NCI-H1105 (cell line): Measurements from ENCODE around the gene PAX2.

Experiments used
- DNase-seq: peaks from one replicate; lab custom pipeline; 2025; lab: John Stamatoyannopoulos, UW

The PAX2 gene

DNA sequence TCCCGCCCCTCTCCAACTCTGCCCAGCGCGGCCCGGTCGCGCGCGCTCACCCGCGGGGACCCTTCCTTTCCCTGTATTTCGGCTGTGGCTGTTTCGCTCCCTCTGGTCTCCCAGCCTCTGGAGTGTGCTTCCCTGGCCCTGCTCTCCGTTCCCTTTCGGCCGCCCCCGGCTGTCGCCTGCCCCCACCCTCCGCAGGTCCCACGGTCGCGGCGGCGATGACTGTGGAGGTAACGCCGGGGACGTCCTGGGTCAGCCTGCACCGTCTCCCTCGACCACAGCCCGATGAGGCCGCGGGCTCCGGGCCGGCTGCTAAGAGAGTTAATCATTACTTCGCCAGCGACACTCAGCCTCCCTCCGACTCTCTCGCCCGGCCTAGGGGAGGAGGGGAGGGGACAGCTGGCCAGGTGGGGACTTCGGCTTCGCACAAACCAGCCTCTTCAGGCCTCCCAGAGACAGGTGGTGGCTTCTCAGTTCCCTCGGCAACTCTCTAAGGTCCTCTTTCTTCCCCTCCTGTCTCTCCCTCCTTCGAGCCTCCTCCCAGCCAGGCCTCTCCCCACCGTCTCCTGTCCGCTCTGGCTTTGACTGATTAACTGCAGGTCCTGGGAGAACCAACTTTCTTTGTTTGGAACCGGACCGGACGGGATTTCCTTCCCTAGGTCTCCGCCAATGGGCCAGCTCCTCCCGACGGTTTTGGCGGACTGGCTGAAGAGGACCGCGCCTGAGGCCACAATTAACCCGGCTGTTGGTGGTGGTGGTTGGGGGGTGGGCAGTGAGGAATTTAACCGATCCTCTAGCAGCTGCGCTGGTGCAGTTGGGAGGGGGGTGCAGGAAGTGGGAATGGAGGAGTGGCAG, 5.6 kb upstream of the PAX2 start:
- peak; percentile 24 for DNase-seq

DNA sequence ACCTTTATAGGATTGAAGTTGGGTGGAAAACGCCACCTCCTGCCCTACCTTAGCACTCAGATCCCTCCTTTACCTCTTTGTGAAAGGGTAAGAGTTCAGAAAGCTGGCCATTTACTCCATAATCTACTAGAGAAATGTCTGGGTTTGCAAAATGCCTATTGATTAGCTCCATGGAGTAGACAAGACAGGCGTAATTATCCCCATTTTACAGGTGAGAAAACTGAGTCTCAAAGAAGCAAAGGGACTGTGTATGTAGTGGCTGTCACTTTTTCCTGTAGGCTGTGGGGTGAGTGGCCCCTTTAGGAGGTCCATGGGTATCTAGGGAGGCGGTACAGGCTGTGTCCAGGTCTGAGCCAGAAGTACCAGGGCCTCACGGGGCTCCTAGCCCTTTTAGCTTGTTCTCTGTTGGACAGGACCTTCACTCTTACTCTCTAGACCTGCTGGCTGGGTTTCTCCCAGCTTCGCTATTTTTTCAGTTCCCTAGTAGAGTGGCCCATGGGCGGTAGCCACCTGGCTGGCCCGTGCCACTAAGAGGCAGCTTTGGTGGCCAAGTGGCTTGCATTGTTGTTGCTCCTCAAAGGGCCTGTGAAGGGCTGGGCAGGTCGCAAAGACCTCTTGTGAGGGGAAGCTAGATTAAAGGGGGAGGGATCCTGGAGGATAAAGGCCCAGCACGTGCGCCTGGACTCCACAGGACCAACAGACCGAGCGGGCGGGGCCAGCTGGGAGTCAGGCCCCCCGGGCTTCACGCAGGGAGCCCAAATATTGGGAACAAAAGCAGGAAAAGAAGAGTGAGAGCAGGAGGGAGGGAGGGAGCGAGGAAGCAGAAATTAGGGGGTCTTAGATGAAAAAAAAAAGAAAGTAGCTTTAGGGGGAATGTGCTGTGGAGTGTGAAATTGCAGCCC, 4.7 kb upstream of the PAX2 start:
- no peak for DNase-seq

DNA sequence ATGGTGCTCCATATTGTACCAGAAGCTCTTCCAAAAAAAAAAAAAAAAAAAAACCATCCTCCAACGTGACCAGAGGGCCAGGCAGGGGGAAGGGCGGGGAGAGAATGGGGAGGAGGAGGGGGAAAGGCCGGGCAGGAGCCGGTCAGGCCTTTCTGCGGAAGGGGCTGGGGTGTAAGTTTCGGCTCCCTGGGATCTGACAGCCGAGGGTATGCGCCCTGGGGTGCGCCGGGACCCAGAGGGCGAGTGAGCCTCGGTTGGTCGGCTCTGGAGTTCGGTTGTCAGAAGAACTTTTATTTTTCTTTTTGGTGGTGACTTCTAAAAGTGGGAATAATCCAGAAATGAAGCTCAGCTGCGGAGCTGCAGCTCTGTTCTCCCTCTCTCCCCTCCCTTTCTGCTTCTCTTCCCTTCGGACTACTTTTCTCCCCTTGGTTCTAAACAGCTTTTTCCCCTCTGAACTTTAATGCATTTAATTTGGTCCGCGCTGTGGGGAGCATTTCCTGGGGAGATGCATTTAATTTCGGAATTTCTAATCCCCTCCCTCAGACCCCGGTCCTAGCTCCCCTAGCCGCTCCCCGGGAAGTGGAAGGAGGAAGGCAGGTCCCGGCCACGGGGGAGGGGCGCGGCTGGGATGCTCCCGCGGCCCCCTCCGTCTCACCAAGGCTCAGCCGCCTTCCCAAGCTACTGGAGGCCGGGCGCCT, 3.9 kb upstream of the PAX2 start:
- no peak for DNase-seq

DNA sequence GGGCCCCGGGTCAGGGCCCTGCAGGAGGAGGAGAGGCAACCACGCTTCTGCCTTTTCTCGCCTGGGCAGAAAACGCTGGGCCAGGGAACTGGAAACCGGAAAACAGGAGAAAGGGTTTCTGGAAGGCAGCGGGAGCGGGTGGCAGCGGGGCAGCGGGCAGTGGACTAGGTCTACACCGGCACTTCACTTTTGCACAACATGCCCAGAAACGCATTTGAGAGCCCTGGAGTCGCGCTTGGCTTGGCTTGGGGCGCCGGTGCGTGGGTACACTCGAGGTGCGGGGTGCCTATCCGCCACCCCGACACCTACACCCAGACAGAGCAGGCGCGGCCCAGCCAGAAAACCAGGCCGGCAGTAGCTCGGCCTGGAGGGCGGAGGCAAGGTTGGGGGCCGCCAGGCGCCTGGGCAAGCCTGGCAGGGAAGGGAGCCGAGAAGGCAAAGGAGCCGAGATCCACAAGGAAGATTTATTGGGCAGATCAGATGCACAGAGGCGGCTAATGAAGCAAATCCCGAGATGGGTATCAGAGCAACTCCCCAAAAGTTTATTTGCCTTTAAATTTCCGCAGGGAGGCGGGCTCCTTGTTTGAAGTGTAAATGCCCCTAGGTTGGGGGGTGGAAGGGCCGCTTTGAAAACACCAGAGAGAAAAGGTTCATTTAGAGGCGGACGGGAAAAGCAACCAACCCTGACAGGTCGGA, 3.2 kb upstream of the PAX2 start:
- DNase-seq: no peak

DNA sequence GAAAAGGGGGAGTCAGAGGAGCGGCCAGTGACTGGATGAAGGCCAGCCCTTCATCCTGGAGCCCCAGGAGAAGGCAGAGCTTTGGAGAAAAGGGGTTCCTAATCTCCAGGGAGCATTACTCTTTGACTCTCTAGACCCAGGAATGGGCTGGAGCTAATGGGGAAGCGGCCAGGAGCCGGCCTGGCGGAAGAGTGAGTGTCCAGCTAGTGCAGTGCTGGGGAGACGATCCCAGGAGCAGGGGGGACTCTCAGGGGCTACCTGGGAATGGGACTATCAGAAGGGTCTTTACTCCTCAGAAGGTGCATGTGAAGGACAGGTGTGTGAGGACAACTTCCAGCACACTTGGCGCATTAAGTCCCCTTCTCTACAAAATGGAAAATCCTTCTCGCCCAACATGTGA, 2.4 kb upstream of the PAX2 start:
- no peak for DNase-seq

DNA sequence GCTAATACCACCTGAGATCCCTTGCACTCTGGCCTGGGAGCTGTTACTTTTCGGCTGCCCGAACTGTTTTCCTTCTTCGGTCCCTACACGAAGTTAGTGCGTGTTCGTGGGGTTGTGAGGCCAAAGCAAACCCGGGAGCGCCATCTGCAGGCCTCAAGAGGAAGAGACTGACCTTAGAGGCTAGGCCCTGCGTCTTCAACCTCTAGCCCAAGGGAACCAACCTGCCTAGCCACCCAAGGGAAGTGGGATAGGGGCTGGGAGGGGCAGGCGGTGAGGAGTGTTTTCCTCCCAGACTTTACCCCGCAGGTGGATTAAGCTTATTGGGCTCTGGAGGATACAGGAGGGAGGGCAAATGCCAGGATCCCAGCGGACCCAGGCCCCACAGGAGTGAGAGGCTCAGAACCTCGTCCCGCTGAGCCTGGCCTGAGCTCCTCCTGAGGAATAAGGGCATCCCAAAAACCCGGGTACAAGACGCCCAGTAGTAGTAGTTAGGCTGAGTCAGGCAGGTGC, 1.7 kb upstream of the PAX2 start:
- DNase-seq: peak; percentile 31

DNA sequence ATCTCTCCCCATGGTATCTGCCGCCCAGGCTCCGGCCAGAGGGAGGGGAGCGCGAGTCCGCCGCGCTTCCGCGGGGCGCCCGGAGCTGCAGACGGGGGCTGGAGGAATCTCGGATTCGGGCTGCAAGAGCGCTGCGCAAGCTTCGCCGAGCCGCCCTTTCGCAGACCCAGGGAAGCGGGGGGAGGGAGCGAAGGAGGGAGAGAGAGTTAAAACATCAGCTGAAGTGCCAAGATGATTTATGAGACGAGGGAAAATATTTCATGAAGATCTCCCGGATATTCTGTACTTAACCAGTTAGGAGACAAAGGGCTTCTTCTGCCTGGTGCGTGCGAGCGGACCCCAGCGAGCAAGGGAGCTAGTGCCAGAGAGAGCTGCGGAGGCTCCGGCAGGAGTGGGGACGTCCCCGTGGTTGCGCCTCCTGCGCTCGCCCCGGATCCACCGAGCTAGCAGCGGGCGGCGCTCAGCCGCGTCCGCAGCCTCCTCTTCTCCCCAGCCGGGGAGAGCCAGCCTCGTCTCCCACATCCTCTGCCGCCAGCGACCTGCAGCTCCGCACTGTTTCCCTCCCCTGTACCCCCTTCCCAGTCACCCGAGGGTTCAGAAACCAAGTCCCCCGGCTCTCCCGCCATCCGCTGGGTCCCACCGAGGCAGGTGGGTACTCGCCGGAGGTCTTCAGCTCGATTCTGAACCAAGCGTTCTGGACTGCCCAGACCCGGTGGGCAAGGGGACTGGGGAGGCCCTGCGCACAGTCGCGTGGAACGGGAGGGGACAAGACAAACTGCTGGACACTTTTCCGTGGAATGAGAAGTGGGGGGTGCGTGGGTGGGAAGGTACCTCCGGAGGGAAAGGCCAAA, 1.0 kb upstream of the PAX2 start:
- no peak for DNase-seq

DNA sequence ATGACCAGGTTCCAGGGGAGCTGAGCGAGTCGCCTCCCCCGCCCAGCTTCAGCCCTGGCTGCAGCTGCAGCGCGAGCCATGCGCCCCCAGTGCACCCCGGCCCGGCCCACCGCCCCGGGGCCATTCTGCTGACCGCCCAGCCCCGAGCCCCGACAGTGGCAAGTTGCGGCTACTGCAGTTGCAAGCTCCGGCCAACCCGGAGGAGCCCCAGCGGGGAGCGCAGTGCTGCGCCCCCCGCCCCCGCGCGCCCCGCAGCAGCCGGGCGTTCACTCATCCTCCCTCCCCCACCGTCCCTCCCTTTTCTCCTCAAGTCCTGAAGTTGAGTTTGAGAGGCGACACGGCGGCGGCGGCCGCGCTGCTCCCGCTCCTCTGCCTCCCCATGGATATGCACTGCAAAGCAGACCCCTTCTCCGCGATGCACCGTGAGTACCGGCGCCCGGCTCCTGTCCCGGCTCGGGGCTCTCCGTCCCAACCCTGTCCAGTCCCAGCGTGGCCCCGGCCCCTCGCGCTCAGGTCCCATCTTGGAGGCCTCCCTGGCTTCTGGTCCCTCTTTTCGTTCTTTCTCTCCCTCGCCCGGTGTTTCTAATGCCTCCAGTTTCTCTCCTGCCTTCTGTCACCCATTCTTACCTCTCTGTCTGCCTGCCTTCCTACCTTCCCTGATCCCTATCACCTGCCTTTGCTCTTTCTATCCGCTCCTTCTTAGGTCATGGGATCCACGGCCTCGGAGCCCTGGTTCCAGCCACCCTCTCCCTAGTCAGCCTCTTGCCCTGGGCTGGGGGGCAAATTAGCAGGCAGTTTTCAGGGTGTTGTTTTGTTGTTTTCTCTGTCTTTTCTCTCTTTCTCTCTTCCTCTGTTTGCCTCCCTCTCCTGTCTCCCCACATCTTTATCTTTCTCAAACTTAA, 751 bp downstream of the PAX2 start:
- DNase-seq: no peak

DNA sequence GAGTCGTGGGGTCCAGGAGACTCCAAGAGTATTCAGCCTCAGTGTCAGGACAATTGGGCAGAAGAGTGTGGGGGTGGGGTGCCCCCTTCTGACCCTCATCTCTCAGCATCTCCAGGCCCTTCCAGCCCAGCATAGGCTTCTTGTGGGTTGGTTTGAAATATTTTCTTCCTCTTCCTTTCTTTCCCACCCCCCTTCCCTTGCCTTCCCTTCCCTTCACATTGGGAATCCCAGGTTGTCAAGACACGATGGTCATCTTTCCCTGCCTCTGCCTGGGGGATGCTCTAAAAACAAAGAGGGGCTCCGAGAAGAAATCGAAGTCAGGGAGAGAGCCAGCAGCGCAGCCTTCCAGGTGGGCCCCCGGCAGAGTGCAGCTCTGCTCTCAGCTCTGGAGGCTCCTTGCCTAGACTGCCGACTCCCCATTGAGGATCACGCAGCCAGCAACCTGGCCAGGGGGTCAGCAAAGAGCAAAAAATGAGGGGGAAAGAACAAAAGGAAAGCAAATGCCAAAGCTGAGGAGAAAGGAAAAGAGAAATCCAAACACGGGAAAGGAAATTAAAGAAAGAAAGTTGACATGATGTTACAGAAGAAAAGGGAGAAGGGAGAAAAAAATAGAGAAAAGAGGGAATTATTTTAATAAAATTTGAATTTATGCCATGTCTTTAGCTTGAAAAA, 1.5 kb downstream of the PAX2 start:
- DNase-seq: no peak

DNA sequence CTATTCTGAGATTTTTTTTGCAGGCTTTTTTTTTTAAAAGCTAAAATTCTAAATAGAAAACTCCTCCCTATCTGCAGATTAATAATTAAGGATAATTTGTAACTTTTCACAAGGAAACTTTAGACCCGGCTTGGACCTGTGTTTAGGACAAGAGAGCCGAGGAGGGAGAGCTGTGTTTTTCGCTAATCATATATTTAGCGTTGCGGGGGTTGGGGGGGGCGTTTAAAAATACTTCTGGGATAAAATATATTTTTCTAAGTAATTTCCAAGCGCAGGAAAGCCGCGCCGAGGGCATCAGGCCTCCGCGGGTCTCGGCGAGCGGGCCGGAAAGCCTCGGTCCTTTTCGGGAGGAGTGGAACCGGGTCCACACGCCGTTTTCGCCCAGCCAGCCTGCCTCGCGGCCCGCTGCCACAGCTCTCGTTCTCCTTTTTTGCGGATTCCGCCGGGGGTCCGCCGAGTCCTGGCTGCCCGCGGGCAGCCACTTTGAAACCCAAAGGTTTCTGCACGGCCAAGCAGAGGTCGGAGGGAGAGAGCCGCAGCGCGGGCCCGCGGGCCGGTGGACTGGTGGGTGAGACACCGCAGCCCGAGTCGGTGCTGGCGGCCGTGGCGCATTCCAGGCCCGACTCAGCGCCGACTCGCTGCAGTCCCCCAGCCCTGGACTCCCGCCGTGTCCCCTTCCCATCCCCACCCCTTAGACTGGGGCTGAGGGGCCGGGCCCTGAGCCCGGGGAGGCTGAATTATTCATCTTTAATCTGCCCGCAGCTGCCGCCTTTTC, 2.3 kb downstream of the PAX2 start:
- no peak for DNase-seq

DNA sequence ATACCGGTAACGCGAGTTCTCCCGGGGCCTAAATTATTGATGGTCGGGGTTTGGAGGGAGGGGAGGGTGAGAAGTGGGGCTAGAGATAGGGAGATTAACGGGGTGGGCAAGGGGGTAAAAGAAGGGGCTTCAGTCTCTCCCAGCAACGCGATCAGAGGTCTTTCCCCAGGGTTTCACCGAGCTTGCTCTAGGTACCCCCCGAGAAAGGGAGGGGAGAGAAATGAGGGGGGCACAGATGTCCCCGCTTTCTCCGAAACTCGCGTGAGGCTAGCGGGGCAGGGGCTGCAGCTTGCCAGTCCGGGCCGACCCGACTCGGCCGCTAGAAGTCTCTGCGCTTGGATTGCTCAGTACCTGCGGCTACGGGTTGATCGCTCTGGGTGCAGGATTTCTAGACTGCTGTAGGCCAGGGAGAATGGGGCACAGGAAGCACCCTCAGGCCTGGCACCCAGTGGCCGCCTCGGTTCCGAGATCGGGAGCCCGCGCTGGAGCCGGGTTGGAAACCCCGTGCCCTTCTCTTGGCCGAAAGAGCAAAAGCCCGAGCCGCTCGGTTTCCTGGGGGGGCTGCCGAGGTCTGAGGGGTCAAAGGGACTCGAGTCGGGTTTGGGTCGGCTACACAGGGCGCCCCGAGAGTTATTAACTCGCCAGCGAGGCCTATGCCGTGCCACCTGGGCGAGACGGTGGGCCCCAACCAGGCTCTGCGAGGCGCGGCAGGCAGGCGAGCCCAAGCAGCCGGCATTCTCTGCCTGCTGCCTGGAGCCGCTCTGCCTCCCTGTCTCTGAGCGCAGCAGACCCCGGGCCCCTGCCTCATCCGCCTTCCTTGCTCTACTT, 3.1 kb downstream of the PAX2 start:
- no peak for DNase-seq

DNA sequence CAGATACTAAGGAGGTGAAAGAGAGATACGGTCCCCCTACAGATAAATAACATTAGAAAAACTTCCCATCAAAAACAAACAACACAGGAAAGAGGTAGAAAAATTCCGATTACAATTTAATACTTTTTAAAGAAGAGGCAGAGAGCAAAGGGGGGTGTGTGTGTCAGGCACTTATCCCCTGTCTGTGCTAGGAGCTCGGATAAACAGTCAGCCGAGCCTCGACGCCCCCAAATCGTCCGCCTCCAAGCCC, 3.6 kb downstream of the PAX2 start:
- no peak for DNase-seq

DNA sequence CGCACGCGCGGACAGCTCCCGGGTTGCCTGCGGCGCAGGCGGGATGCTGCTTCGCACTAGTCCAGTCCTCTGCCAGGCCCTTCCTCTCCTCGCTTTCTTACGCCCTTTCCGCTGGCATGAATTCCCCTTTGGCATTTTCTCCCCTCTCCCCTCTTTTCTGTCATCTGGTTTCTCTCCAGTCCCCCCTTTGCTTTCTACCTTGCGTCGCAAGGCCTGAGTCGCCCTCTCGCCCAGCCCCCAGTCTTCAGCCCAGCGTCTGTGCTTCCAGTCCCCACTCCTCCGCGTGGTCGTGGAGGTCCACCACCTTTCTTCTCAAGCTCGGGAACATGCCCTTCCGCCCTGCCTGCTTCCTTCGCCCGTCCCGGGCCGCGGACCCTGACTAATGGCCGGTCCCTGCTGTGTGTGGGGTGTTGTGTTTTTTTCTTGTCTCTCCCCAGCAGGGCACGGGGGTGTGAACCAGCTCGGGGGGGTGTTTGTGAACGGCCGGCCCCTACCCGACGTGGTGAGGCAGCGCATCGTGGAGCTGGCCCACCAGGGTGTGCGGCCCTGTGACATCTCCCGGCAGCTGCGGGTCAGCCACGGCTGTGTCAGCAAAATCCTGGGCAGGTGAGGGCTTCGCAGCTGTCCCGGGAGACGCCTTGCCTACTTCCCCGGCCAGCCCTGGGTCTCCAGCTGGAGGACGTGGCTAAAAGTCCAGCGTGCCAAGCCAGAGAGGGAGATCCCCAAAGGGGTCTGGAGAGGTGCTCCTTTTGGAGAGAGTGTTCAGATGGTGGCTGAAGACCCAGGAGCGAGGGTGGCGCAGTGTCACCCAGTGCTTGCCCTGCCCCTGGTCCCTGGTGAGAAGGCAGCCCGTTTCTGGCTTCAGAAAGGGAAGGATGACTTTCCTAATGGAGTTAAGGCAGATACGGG, 4.2 kb downstream of the PAX2 start:
- DNase-seq: no peak

DNA sequence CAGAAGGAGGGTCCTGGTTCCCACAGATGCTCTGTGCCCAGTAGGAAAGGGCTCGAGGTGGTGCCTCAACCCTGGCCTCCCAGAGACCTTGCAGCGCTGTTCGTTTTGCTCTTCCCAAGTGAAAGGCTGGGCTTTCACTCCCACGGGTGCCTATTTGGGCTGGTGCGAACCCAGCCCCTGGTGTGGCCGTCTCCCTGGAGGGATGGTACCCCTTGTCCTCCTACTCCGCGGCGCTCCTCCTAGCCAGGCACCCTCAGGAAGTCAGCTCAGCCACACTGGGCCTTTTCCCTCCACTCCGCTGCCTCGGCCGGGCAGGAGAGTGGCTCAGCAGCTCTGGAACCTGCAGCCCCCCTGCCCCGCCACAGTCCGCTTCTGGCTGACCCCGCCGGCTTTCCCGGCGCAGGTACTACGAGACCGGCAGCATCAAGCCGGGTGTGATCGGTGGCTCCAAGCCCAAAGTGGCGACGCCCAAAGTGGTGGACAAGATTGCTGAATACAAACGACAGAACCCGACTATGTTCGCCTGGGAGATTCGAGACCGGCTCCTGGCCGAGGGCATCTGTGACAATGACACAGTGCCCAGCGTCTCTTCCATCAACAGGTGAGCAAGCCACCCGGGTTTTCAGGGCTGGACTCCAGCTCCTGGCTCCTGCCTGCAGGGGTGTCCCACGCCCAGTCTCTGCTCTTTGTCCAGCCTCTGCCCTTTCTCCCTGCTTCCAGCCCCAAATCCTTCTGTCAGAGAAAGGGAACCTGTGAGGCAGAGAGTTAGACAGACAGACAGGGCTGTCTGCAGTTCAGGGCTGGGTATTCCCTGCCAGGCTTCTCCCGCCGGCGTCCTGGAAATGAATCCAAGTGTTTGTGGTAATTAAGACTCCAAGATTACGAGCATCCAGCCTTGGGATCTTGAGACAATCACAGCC, 5.2 kb downstream of the PAX2 start:
- DNase-seq: no peak

DNA sequence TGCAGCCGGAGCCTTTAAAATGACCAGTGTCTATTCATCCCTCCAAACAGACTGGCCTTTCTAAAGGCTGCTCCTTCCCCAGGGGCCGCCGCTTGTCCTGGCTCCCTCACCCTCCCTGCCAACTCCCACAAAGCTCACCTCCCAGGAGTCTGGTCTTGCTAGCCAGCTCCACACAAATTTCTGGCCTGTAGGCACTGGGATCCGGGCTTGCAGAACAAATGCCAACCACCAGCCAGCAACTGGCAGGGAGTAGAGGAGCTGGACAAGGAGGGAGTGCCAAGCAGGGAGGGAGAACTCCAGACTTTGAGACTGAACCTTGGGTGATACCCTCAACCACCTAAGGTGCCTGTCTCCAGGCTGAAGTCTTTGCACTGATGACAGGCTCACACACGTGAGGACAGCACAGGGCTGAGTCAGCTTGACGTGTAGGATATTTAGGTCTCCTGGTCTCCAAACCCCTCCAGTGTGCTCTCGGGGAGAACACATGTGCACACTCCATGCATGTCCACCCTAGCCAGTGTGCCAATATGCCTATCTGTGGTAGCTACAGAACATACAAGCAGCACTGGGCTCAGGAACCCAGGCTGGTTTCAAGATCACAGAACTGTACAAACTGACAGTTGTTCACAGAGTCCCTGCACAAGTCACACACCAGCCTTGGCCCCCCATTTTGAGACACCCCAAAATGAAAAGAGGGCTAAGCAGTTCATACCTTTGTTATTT, 6.0 kb downstream of the PAX2 start:
- DNase-seq: no peak
